HG02840 (cell line): ENCODE measurements around the gene CTDP1.

Source experiments
- ATAC-seq: cut with Tn5 transposase; IDR thresholded peaks from one replicate; pipeline ENCODE4 v1.9.1; 2021; ENCODE audit warnings: mild to moderate bottlenecking, moderate library complexity, moderate number of reproducible peaks; ENCODE audit not compliant: unreplicated experiment, low FRiP score

The CTDP1 gene

GRCh38 chr18:79789901-79790890, 110.6 kb downstream of the CTDP1 start:
- no peak for ATAC-seq

- ATAC-seq: no peak
Observed at GRCh38 chr18:79790996-79791972, 111.7 kb downstream of the CTDP1 start.

GRCh38 chr18:79792096-79792987, 112.7 kb downstream of the CTDP1 start:
- no peak for ATAC-seq

GRCh38 chr18:79792988-79793355, 113.4 kb downstream of the CTDP1 start:
- no peak for ATAC-seq

- ATAC-seq: no peak
Observed at GRCh38 chr18:79794846-79795245, 115.2 kb downstream of the CTDP1 start.

GRCh38 chr18:79795446-79795845, 115.8 kb downstream of the CTDP1 start:
- ATAC-seq: no peak

GRCh38 chr18:79796016-79796415, 116.4 kb downstream of the CTDP1 start:
- no peak for ATAC-seq

GRCh38 chr18:79796531-79797405, 117.2 kb downstream of the CTDP1 start:
- ATAC-seq: no peak

GRCh38 chr18:79797518-79798345, 118.1 kb downstream of the CTDP1 start, which contains the start of gene KCNG2:
TSS of gene KCNG2 (plus strand) at chr18:79797938. CDS start at chr18:79863668, 65,730 bp downstream.
- no peak for ATAC-seq

GRCh38 chr18:79798346-79798998, 118.9 kb downstream of the CTDP1 start:
- ATAC-seq: no peak

GRCh38 chr18:79798999-79799370, 119.4 kb downstream of the CTDP1 start:
- ATAC-seq: no peak

- no peak for ATAC-seq
Observed at GRCh38 chr18:79799619-79800370, 120.2 kb downstream of the CTDP1 start.

GRCh38 chr18:79800371-79801180, 121.0 kb downstream of the CTDP1 start:
- ATAC-seq: no peak

- ATAC-seq: no peak
Observed at GRCh38 chr18:79801217-79801616, 121.6 kb downstream of the CTDP1 start.

- no peak for ATAC-seq
Observed at GRCh38 chr18:79801641-79802040, 122.0 kb downstream of the CTDP1 start.

GRCh38 chr18:79802298-79802697, 122.7 kb downstream of the CTDP1 start:
- ATAC-seq: no peak
